ENCODE results near the gene MCM8.

DNA sequence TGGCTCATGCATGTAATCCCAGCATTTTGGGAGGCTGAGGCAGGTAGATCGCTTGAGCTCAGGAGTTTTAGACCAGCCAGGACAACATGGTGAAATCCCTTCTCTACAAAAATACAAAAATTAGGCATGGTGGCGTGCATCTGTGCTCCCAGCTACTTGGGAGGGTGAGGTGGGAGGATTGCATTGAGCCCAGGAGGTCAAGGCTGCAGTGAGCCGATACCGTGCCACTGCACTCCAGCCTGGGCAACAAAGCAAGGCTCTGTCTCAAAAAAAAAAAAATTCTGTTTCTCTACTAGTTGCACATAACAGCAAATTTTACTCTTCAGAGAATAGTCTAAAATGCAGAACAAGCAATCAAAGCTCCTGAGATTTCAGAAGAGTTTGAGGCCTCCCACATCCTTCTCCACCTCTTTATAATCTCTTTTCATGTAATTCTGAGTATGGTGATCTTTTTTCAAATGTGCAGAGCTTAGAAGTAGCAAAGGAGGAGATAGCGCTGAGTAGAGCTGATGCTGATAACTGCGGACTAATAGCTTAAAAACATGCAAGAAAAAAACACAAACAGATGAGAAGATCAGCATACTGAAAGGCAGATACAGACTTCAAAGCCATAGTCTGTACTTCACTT is 80.1 kb downstream of the MCM8 start:
- TF ChIP-seq, protein P1, sequence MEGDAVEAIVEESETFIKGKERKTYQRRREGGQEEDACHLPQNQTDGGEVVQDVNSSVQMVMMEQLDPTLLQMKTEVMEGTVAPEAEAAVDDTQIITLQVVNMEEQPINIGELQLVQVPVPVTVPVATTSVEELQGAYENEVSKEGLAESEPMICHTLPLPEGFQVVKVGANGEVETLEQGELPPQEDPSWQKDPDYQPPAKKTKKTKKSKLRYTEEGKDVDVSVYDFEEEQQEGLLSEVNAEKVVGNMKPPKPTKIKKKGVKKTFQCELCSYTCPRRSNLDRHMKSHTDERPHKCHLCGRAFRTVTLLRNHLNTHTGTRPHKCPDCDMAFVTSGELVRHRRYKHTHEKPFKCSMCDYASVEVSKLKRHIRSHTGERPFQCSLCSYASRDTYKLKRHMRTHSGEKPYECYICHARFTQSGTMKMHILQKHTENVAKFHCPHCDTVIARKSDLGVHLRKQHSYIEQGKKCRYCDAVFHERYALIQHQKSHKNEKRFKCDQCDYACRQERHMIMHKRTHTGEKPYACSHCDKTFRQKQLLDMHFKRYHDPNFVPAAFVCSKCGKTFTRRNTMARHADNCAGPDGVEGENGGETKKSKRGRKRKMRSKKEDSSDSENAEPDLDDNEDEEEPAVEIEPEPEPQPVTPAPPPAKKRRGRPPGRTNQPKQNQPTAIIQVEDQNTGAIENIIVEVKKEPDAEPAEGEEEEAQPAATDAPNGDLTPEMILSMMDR (IDR thresholded peaks at IDR 0.05), result no peak
- no peak for TF ChIP-seq POLR2A (IDR thresholded peaks at IDR 0.05)
